Measurements from ENCODE around the gene THRB.
A peak's percentile ranks its signal among the peaks of the same experiment; 100 is the strongest.

The THRB gene

DNA sequence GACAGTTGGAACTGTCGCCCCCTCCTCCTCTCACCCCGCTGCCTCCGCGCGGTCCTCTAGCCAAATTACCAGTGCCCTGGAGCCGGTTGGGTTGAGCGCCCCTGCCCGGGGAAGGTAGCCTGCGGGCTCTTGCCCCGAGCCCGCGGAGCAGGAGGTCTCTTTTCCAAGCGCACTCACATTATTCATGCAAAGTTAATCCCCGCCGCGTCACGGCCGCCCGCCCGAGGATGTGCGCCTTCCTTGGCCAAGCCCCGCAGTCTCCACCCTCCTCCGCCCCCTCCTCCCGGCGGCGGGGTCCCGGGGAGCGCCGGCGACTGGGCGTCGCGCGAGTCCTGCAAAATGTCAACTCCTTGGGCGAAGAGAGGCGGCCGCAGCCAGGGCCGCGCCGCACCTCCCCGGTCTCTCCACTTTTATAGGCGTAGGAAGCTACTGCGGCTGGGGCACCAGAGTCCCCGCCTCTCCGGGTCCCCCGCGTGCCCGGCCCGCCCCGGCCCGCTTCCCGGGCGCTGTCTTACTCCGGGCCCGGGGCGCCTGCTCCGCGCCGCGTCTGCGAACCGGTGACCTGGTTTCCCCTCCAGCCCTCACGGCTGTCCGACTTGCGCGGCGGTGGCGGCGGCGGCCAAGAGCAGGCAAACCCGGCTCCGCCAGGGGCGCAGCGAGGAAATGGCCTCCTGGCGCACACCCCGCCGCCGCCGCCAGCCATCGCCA lies at the start of gene THRB:
THRB (minus strand) TSS at position 233 of the 708 bp plus-strand sequence.
- H3K27ac Mint-ChIP-seq: no peak within 1 kb of the TSS
- H3K4me3 Mint-ChIP-seq: peak within 1 kb of the TSS; percentile 10
- peaks cover 28% of the 10 kb centered on the region for H3K27me3 Mint-ChIP-seq
- no peaks in the 10 kb centered on the region for H3K36me3 Mint-ChIP-seq
- H3K9me3 Mint-ChIP-seq (ENCODE audit: low read depth): no peaks in the 10 kb centered on the region
- peaks cover 1% of the 10 kb centered on the region for H3K4me1 Mint-ChIP-seq (ENCODE audit: low read depth)

DNA sequence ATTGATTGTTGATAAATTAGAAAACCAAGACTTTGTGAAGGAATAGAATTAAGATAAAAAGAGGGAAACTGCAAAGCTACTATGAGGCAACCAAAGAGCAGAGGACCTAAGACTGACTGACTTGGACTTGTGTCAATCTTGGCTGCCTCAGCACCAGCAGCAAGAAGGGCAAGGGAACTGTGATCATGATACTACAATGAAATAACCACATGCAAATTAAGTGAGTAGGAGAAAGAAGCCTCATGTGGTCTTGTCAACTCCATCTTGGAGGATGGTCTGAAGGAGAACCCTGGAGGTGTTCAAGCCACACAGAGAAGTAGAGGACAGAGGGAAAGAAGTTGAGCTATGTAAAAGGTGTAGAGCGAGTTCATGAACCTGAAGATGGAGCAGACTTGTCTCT lies 47.3 kb upstream of the THRB start:
- Mint-ChIP-seq H3K36me3 (no peaks in the 10 kb centered on the region), H3K27me3 (peaks cover 2% of the 10 kb centered on the region), H3K27ac (no peak overlapping the region), H3K4me3 (no peak overlapping the region), H3K9me3 (ENCODE audit: low read depth) (no peaks in the 10 kb centered on the region), H3K4me1 (ENCODE audit: low read depth) (no peaks in the 10 kb centered on the region)

DNA sequence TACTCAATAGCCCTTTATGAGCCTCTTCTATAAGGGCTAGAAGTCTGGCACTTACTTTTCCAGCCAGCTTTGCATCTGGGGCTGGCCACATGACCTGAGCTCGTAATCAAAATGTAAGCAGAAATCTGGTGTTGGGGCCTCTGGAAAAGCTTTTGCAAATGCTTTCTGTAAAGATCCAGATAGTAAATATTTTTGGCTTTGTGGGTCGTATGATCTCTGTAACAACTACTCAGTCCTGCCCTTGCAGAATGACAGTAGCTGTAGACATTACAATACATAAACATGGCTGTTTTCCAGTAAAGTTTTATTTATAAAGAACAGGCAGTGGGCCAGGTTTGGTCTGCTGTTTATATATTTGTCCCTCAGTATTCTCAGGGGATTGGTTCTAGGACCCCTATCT lies 46.2 kb upstream of the THRB start:
- no peaks in the 10 kb centered on the region for H3K36me3 Mint-ChIP-seq
- H3K4me1 Mint-ChIP-seq (ENCODE audit: low read depth): no peaks in the 10 kb centered on the region
- no peaks in the 10 kb centered on the region for H3K9me3 Mint-ChIP-seq (ENCODE audit: low read depth)
- H3K27me3 Mint-ChIP-seq: peaks cover 2% of the 10 kb centered on the region
- no peak overlapping the region for H3K4me3 Mint-ChIP-seq
- H3K27ac Mint-ChIP-seq: no peak overlapping the region

DNA sequence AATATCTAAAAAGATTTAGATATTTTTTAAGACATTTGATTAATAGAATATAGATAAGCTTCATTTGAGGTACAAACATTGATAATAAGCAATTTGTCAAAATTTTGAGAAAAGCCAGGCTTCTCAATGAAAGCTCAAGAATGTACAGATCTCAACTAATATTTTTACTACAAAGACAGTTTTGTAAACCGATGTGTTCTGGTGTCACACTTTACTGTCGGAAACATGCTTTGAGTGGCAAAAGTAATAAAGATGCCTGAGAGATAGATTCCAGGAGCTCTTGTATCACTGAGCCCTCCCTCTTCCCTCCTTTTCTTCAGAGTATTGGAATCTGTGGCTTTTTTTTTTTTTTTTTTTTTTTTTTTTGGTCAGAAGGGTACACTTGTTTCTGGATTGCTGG lies 45.0 kb upstream of the THRB start:
- Mint-ChIP-seq H3K9me3 (ENCODE audit: low read depth) (no peaks in the 10 kb centered on the region), H3K27me3 (peaks cover 1% of the 10 kb centered on the region), H3K36me3 (no peaks in the 10 kb centered on the region), H3K4me3 (no peak overlapping the region), H3K27ac (no peak overlapping the region), H3K4me1 (ENCODE audit: low read depth) (no peaks in the 10 kb centered on the region)

DNA sequence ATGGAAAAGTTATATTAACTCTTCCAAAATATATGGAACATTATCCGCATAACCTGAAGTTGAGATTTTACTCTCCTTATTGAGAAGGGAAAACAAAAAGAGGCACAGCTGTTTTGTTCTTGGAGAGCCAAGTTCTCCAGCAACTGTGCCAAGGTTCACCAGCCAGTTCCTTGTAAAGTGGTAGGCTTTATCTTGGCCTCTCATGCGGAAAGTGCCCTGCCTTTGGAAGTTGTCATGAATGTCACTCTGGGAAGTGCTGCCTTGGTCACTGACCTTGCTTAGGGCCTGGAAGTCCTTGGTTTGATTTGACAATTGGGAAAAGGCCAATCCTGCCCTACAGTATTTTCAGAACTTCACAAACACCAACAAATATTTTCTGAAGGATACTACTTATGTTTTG lies 44.2 kb upstream of the THRB start:
- Mint-ChIP-seq H3K9me3 (ENCODE audit: low read depth) (no peaks in the 10 kb centered on the region), H3K4me3 (no peak overlapping the region)

DNA sequence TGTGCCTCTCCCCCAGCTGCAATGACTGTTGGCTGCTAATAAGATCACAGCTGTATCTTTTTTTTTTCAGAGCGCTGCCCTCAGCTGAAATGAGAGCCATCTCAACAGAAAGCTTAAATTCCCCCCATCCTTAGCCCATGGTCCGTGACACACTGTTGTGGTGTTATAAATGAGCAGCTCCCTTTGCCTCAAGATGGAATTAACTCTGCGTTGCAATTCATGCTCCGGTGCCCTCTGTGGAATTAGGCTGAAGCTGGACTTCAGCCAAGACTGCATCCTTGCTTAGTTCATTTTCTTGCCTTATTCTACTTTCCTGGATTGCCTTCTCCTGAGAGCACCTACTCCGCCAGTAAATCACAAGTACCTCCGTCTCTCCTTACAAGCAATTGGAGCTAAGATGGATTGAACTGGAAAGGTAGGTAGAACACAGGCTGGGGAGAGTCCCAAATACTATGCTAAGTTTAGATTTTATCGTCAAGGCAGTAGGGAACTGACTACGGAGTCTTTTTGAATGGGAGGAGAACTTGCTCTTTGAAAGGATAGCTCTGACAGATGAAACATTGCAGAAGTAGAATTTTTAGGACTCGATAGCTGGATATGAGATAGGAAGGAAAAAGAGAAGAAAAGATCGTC lies 39.0 kb upstream of the THRB start:
- no peak overlapping the region for H3K4me3 Mint-ChIP-seq
- peaks cover 11% of the 10 kb centered on the region for H3K27me3 Mint-ChIP-seq
- H3K36me3 Mint-ChIP-seq: peaks cover 2% of the 10 kb centered on the region
- H3K27ac Mint-ChIP-seq: no peak overlapping the region
- H3K9me3 Mint-ChIP-seq (ENCODE audit: low read depth): no peaks in the 10 kb centered on the region
- H3K4me1 Mint-ChIP-seq (ENCODE audit: low read depth): no peaks in the 10 kb centered on the region

More for the DNA sequence above, 44.2 kb upstream of the THRB start:
- peaks cover under 1% of the 10 kb centered on the region for H3K27me3 Mint-ChIP-seq
- H3K27ac Mint-ChIP-seq: no peak overlapping the region
- no peaks in the 10 kb centered on the region for H3K4me1 Mint-ChIP-seq (ENCODE audit: low read depth)
- H3K36me3 Mint-ChIP-seq: no peaks in the 10 kb centered on the region

DNA sequence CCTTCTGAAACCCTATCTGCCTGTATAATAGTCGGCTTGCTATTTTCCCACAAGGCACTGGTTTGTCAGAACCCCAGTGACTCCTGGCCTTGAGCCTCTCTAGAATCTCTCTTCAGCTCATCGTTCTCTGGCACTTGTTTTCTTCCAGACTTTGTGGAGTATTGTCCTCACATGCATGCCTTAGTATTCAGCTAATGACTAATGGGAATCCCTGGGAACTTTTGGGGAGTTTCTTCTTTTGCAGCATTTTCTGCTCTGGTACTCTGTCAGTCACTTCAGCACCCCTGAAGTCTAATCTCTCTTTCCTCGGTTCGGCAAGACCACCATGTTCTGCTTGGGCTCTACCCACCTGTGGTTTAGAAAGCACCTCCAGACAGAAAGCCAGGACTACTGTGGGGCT lies 35.8 kb upstream of the THRB start:
- H3K27ac Mint-ChIP-seq: no peak overlapping the region
- H3K4me1 Mint-ChIP-seq (ENCODE audit: low read depth): no peaks in the 10 kb centered on the region
- H3K4me3 Mint-ChIP-seq: no peak overlapping the region
- H3K9me3 Mint-ChIP-seq (ENCODE audit: low read depth): no peaks in the 10 kb centered on the region
- peaks cover 2% of the 10 kb centered on the region for H3K36me3 Mint-ChIP-seq
- H3K27me3 Mint-ChIP-seq: peaks cover 11% of the 10 kb centered on the region

DNA sequence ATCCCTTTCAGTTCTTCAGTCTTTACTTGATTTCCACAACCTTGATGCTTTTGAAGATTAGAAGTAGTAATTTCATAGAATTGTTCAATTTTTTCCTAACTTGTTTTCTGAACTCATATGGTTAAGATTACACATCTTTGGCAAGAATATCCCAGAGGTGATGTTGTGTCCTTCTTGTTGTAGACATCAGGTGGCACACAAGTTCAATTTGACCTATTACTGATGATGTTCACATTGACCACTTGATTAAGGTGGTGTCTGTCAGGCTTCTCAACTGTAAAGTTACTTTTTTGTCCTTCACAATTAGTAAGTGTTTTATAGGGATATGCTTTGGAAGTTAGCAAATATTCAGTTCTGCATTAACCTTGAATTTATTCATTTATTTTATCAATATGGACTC lies 34.6 kb upstream of the THRB start:
- H3K27ac Mint-ChIP-seq: no peak overlapping the region
- H3K4me1 Mint-ChIP-seq (ENCODE audit: low read depth): no peaks in the 10 kb centered on the region
- H3K4me3 Mint-ChIP-seq: no peak overlapping the region
- H3K27me3 Mint-ChIP-seq: peaks cover 12% of the 10 kb centered on the region
- no peaks in the 10 kb centered on the region for H3K9me3 Mint-ChIP-seq (ENCODE audit: low read depth)
- peaks cover 2% of the 10 kb centered on the region for H3K36me3 Mint-ChIP-seq

DNA sequence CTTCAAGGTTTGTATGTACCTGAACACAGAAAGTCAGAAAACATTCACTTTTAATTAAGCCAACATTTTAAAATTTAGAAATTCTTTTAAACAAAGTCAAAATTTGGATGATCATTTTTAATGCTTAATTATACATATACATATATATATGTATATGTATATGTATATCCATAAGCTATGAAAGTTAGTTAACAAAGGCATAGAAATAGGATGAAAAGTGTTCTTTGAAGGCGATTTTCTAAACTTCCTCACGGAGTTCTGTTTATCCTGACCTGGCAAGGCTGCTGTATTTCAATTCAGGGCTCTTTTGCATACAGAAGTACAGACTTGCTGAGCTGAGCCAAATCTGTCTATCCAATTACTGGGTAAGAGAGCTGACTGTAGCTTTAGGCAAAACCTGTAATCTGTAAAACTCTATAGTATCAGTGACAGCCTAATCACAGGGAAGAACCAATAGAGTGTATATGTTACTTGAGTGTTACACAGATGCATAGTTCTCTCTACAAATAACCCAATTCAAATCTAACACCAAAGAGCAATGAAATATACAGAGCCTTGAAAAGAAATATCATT lies 32.1 kb upstream of the THRB start:
- Mint-ChIP-seq H3K4me3 (no peak overlapping the region), H3K27me3 (peaks cover 14% of the 10 kb centered on the region), H3K4me1 (ENCODE audit: low read depth) (no peaks in the 10 kb centered on the region)

DNA sequence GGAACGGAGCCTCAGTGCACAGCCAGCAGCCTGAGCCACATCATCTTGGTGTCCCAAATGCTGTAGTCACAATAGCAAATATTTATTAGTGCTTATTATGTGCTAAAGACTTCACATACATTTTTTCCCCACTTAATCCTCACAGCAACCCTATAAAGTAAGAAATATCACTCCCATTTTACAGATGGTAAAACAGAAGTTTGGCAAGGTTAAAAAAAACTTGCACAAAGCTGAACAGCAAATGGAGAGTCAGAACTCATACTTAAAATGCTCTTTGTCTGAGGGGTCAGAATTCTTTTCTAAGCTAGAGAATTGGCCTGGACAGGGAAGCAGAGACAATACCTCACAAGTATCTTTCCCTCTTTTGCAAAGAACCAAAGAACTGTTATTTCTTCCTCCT lies 30.9 kb upstream of the THRB start:
- H3K36me3 Mint-ChIP-seq: no peaks in the 10 kb centered on the region
- H3K4me3 Mint-ChIP-seq: no peak overlapping the region
- H3K4me1 Mint-ChIP-seq (ENCODE audit: low read depth): peaks cover 5% of the 10 kb centered on the region
- H3K27me3 Mint-ChIP-seq: peaks cover 17% of the 10 kb centered on the region
- H3K9me3 Mint-ChIP-seq (ENCODE audit: low read depth): no peaks in the 10 kb centered on the region
- H3K27ac Mint-ChIP-seq: no peak overlapping the region

More for the DNA sequence above, 32.1 kb upstream of the THRB start:
- H3K36me3 Mint-ChIP-seq: peaks cover 2% of the 10 kb centered on the region
- H3K9me3 Mint-ChIP-seq (ENCODE audit: low read depth): no peaks in the 10 kb centered on the region
- no peak overlapping the region for H3K27ac Mint-ChIP-seq

DNA sequence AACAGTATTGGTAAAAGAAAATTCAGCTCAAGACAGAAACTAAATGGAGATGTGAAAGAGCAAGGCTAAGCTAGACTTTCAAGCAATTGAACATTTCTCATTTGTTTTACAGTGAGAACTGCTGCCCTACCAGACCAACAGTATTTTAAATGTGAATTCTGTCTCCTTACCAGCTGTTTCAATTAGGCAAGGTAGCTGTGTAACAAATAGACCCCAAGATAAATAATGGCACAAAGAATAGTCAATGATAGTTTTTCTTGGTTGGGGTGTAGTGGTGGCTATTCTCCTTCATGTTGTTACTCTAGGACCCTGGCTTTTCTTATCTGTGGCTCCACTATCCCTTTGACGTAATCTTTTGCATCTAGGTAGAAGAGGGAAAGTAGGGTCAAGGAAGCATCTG lies 30.4 kb upstream of the THRB start:
- Mint-ChIP-seq H3K9me3 (ENCODE audit: low read depth) (no peaks in the 10 kb centered on the region), H3K4me1 (ENCODE audit: low read depth) (peaks cover 5% of the 10 kb centered on the region), H3K27ac (no peak overlapping the region), H3K27me3 (peaks cover 21% of the 10 kb centered on the region), H3K4me3 (no peak overlapping the region), H3K36me3 (no peaks in the 10 kb centered on the region)

DNA sequence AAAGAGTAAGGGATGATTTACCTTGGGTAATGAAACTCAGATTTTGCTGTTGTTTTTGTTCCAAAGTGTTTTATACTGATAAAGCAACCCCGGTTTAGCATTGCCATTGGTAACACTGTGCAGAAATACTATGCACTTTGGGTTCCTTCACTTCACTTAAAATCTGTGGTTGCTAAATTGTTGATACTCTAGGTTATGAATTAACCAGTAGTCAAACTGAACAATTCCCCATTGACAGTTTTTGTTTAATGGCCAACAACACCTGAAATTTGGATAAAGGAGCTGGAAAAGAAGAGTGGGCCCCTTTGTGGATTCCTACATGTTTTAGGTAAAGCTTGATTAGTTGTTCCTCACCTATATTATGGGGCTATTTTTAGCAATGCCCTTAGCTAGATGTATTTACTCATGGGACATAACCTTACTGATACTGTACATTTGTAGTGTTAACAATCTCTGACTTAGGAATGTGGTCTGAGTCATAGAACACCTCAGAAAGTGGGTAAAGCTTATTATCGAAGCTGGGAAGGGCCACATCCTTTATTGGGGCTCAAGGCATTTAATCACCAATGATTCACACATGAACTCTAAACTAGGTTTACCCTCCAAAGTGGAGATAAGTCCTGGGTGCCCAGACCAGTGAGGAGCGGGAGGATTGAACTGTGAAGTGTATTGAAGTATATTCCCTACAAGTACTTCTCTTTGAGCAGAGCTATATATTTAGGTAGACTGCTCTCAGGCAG lies 29.5 kb upstream of the THRB start:
- no peak overlapping the region for H3K27ac Mint-ChIP-seq
- no peaks in the 10 kb centered on the region for H3K9me3 Mint-ChIP-seq (ENCODE audit: low read depth)
- peaks cover 29% of the 10 kb centered on the region for H3K27me3 Mint-ChIP-seq
- no peak overlapping the region for H3K4me3 Mint-ChIP-seq
- H3K36me3 Mint-ChIP-seq: no peaks in the 10 kb centered on the region
- peaks cover 5% of the 10 kb centered on the region for H3K4me1 Mint-ChIP-seq (ENCODE audit: low read depth)

DNA sequence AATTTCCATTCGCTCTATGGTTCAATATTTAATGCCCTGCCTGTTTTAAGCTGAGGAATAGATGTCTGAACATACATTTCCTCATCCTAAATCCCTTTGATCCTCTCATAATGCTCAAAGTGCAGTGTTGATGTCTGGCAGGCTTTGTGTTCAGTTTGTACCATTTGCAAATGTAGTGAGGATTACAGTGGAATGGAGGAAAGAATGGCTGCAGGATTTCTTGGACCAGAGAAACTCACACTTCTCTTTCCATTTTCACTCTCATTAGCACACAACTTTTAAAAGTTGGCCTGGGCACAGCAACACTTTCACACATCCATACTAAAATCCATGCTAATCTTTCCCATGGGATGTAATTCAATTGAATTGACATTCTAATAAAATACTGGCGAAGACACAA lies 28.6 kb upstream of the THRB start:
- H3K4me1 Mint-ChIP-seq (ENCODE audit: low read depth): peaks cover 5% of the 10 kb centered on the region
- no peak overlapping the region for H3K27ac Mint-ChIP-seq
- peaks cover 35% of the 10 kb centered on the region for H3K27me3 Mint-ChIP-seq
- H3K4me3 Mint-ChIP-seq: no peak overlapping the region
- no peaks in the 10 kb centered on the region for H3K36me3 Mint-ChIP-seq
- no peaks in the 10 kb centered on the region for H3K9me3 Mint-ChIP-seq (ENCODE audit: low read depth)

DNA sequence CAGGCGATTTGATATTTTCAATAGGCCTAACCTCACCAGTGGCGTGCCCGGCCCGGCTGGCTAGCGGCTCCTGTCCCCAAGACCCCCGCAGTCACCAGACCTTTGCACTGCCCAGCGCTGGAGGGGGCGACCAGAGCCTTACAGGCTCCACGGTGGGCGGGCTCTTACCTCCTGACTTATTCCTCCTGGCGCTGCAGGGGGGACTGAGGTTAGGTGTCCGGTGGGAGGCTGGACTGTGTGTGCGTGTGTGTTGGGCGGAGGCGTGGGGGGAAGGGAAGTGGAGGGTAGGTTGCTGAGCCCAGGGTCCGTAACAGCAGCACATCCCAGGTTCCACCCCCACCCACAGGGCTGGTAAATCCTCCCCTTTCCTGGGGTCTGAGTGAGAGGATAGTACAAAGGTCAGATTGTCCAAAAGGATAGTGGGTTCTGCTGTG lies 27.5 kb upstream of the THRB start:
- Mint-ChIP-seq H3K36me3 (no peaks in the 10 kb centered on the region), H3K27me3 (peaks cover 35% of the 10 kb centered on the region), H3K9me3 (ENCODE audit: low read depth) (no peaks in the 10 kb centered on the region), H3K4me1 (ENCODE audit: low read depth) (peaks cover 5% of the 10 kb centered on the region), H3K4me3 (no peak overlapping the region), H3K27ac (no peak overlapping the region)

Data from activated naive CD8-positive, alpha-beta T cell (primary cell).